Osteocyte (in vitro differentiated cells): ENCODE results near the gene SLC30A1. TPM values are rescaled to one million over a fixed set of nuclear protein-coding genes. Genes with fewer than 3 reads are reported as not detected.

Experiments
- DNase-seq: peaks from one replicate; pipeline ENCODE4 v3.0.0; 2021; ENCODE audit warnings: mixed read lengths; ENCODE audit not compliant: unreplicated experiment; ENCODE audit errors: extremely low spot score
- H3K27ac Mint-ChIP-seq: one replicate; pipeline ENCODE4 v1.8.0; 2021; ENCODE audit warnings: mild to moderate bottlenecking, mixed read lengths; ENCODE audit not compliant: unreplicated experiment
- H3K27me3 Mint-ChIP-seq: one replicate; pipeline ENCODE4 v1.8.0; 2021; ENCODE audit warnings: mixed read lengths; ENCODE audit not compliant: unreplicated experiment
- H3K36me3 Mint-ChIP-seq: one replicate; pipeline ENCODE4 v1.8.0; 2021; ENCODE audit warnings: mixed read lengths; ENCODE audit not compliant: unreplicated experiment
- H3K4me1 Mint-ChIP-seq: one replicate; pipeline ENCODE4 v1.8.0; 2021; ENCODE audit warnings: mixed read lengths; ENCODE audit not compliant: unreplicated experiment
- H3K4me3 Mint-ChIP-seq: one replicate; pipeline ENCODE4 v1.8.0; 2021; ENCODE audit warnings: mild to moderate bottlenecking, moderate library complexity, mixed read lengths; ENCODE audit not compliant: unreplicated experiment
- H3K9me3 Mint-ChIP-seq: one replicate; pipeline ENCODE4 v1.8.0; 2021; ENCODE audit warnings: mixed read lengths; ENCODE audit not compliant: unreplicated experiment
- CTCF ChIP-seq: fragments of 200-600 bp; sonication (generic); IDR thresholded peaks from 2 replicates; pipeline ENCODE4 v1.5.0; 2021; ENCODE audit warnings: antibody characterized with exemption, mild to moderate bottlenecking, moderate library complexity
- total RNA-seq: library from RNA; stranded (reverse); gene quantifications from 2 replicates; pipeline ENCODE4 v1.2.1, GENCODE V29; 2021

Gene SLC30A1
- total RNA-seq, 1 donor from 2014 or later, result 12.1 TPM

- no peaks in the 10 kb centered on the region for H3K9me3 Mint-ChIP-seq
- DNase-seq, result no peak
- no peaks in the 10 kb centered on the region for H3K27me3 Mint-ChIP-seq
- no peaks in the 10 kb centered on the region for H3K36me3 Mint-ChIP-seq
- TF ChIP-seq CTCF, result no peak
- peaks cover 21% of the 10 kb centered on the region for H3K4me1 Mint-ChIP-seq
- no peak overlapping the region for H3K4me3 Mint-ChIP-seq
- no peak overlapping the region for H3K27ac Mint-ChIP-seq
Observed at GRCh38 chr1:211603713-211604112, 24.8 kb upstream of the SLC30A1 start.

DNA sequence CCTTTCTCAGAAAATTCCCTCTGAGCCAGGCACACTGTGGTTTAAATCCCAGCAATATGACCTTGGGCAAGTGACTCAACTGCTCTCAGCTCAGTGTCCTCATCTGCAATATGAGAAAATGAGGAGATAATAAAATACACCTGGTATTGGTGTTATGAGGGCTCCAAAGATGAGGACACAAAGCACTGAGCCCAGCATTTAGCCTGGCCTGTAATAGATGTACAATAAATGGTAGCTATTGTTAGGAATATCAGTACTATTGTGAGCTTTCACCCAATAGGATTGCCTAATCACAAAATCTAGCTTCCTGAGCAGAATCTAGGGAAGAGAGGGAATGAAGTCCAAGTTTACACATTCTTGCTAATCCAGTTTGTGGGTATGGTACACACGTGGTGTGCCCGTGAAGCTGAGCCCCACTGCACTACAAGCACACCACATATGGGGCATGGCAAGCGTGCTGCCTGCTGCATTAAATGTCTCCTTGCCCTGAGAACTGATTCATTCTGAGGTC lies 24.3 kb upstream of the SLC30A1 start:
- Mint-ChIP-seq H3K27me3 (no peaks in the 10 kb centered on the region), H3K4me3 (no peak overlapping the region), H3K27ac (no peak overlapping the region), H3K9me3 (no peaks in the 10 kb centered on the region), H3K36me3 (no peaks in the 10 kb centered on the region), H3K4me1 (peaks cover 21% of the 10 kb centered on the region)
- TF ChIP-seq CTCF, result no peak
- no peak for DNase-seq

- Mint-ChIP-seq H3K4me1 (peaks cover 12% of the 10 kb centered on the region), H3K9me3 (no peaks in the 10 kb centered on the region), H3K36me3 (no peaks in the 10 kb centered on the region), H3K27ac (no peak overlapping the region), H3K4me3 (no peak overlapping the region), H3K27me3 (no peaks in the 10 kb centered on the region)
- TF ChIP-seq CTCF, result no peak
- DNase-seq, result no peak
Observed at GRCh38 chr1:211601982-211602670, 23.2 kb upstream of the SLC30A1 start.

GRCh38 chr1:211601159-211601558 lies 22.2 kb upstream of the SLC30A1 start:
- TF ChIP-seq CTCF, result no peak
- DNase-seq, result no peak
- H3K27ac Mint-ChIP-seq, result no peak overlapping the region
- peaks cover 6% of the 10 kb centered on the region for H3K4me1 Mint-ChIP-seq
- H3K4me3 Mint-ChIP-seq, result no peak overlapping the region
- H3K36me3 Mint-ChIP-seq, result no peaks in the 10 kb centered on the region
- no peaks in the 10 kb centered on the region for H3K9me3 Mint-ChIP-seq
- H3K27me3 Mint-ChIP-seq, result no peaks in the 10 kb centered on the region

DNA sequence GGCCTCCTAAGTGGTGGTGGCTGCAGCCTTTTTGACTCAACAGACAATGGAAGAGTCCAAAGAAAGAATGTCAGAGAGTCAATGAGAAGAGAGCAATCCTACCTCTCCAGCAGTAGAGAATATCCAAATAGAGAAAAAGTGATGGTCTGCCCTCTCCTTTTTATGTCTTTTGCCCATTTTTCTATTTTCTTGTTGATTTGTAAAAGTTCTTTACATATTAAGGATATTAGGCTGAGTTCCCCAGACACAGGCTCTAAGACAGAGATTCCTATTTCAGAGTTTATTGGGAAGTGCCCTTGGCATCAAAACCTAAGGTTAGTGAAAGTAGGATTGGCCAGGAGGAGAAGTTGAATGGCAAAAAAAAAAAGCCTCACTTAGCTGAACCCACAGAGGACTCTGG lies 20.3 kb upstream of the SLC30A1 start:
- no peak for DNase-seq
- H3K9me3 Mint-ChIP-seq, result no peaks in the 10 kb centered on the region
- H3K36me3 Mint-ChIP-seq, result no peaks in the 10 kb centered on the region
- TF ChIP-seq CTCF, result no peak
- peaks cover 6% of the 10 kb centered on the region for H3K4me1 Mint-ChIP-seq
- no peaks in the 10 kb centered on the region for H3K27me3 Mint-ChIP-seq
- H3K4me3 Mint-ChIP-seq, result no peak overlapping the region
- H3K27ac Mint-ChIP-seq, result no peak overlapping the region
